ENCODE data around the gene ARHGEF40.
"Not testable (repeated sequence)": the region's sequence is repeated elsewhere in the genome, so short reads cannot be mapped to it uniquely, and the experiment has no call there.

ARHGEF40 gene

GRCh38 chr14:21039585-21040369, 30.3 kb upstream of the ARHGEF40 start:
- in situ Hi-C loops (cut with HindIII; ENCODE audit: low sequenced_read_pairs), result no loop called here

DNA sequence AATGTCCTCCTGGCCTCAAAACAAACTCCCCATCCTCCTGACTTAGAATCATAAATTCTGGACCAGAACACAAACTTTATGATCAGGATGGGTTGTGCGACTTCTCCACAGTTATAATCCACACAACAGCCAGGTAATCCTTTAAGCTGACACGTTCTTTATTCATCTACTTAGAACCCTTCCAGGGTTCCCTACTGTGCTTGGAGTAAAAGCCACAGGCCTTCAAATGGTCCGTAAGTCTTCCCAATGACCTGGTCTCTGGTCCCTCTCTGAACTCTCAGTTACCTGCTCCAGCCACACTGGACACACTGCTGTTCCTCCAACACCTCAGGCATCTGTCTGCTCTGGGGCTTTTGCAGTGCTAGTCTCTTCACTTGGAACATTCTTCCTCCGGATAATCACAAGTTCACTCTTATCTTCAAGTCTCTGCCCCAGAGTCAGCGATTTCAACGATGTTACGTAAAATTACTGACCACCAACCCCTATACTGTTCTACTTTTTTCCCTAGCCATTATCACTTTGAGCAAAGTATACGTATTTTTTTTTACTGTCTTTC, 29.7 kb upstream of the ARHGEF40 start:
- in situ Hi-C loops (cut with HindIII; ENCODE audit: low sequenced_read_pairs), result no loop called here

- in situ Hi-C loops (cut with HindIII; ENCODE audit: low sequenced_read_pairs), result not testable (repeated sequence)
These were observed 29.2 kb upstream of the ARHGEF40 start for GRCh38 chr14:21040941-21041340.

- in situ Hi-C loops (cut with HindIII; ENCODE audit: low sequenced_read_pairs), result no loop called here
These were observed 28.2 kb upstream of the ARHGEF40 start, which contains the start of gene RNASE7 for GRCh38 chr14:21041676-21042433. TSS of gene RNASE7 (plus strand) at chr14:21042362. CDS start at chr14:21042993, 631 bp downstream.

- in situ Hi-C loops (cut with HindIII; ENCODE audit: low sequenced_read_pairs), result no loop called here
These were observed 27.2 kb upstream of the ARHGEF40 start for GRCh38 chr14:21042918-21043317.

DNA sequence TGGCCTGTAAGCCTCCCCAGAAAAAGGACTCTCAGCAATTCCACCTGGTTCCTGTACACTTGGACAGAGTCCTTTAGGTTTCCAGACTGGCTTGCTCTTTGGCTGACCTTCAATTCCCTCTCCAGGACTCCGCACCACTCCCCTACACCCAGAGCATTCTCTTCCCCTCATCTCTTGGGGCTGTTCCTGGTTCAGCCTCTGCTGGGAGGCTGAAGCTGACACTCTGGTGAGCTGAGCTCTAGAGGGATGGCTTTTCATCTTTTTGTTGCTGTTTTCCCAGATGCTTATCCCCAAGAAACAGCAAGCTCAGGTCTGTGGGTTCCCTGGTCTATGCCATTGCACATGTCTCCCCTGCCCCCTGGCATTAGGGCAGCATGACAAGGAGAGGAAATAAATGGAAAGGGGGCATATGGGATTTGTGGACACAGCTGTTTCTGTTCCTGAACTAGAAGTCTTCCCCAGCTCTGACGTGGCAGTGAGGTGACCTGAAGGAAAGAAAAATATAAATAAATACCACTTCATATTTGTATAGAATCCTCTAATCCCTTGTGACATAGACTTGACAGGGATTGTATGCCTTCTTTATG, 26.6 kb upstream of the ARHGEF40 start:
- in situ Hi-C loops (cut with HindIII; ENCODE audit: low sequenced_read_pairs), result no loop called here

DNA sequence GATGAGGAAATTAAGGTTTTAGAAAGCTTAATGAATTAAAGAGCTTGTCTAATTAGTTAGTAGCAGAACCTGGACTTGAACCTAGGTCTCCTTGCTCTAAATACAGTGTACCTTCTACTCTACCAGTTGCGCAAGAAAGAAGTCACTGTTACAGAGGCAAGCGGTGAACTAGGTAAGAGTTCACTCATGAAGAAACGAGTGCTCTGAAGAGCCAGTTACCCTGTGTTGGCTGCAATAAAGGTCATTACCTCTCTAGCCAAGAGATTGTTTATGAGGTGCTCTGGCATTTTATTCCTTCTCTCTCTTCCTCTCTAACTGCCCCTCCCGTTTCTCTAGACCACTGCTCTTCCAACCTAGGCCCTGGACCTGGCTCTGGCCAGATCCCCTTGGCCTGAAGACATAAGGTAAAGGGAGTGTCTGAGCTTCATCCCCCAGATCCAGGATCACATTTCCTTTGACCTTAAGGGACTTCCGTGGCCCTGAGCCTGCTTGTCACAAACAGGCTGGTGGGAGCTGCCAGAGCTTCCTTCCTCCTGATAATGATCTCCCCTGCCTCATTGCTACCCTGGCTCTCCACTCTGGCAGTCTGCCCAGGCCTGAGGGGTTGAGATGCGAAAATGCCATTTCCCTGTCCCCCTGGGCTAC, 26.0 kb upstream of the ARHGEF40 start:
- in situ Hi-C loops (cut with HindIII; ENCODE audit: low sequenced_read_pairs), result no loop called here

DNA sequence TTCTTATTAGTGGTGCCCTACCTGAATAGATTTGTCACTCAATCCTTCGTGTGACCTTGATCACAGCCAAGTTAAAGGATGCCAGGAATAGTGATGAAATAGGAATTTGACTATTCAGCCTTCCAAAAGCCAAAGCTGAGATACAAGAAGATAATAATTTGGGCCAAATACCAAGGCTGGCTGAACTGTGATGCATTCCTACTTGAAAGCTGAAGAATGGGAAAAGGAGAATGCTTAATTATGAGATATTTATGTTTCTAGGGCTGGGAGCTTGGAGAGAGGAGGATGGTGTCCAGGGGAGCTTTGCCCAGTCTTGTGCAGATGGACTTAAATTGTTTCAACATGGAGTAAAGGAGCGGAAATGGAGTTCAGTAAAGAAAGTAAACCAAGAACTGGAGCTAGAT, 22.7 kb upstream of the ARHGEF40 start:
- in situ Hi-C loops (cut with HindIII; ENCODE audit: low sequenced_read_pairs), result no loop called here

GRCh38 chr14:21048638-21049037, 21.5 kb upstream of the ARHGEF40 start:
- in situ Hi-C loops (cut with HindIII; ENCODE audit: low sequenced_read_pairs), result no loop called here

- in situ Hi-C loops (cut with HindIII; ENCODE audit: low sequenced_read_pairs), result no loop called here
These were observed 20.8 kb upstream of the ARHGEF40 start for GRCh38 chr14:21049271-21049673.

DNA sequence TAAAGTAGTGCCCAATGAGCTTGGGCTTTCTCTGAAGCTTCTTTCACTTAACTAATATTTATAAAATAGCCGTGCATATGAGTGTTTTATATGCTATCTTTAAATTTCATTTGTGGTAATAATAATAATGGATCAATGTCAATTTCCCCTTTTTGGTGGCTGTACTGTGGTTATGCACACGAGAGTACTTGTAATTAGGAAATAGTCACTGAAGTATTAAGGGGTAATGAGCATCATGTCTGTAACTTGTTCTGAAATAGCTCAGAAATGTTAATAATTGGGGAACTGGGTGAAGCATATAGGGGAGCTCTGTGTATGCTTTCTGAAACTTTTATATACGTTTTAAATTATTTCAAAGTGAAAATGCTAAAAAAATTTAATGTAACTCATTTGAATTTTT, 19.5 kb upstream of the ARHGEF40 start:
- in situ Hi-C loops (cut with HindIII; ENCODE audit: low sequenced_read_pairs), result no loop called here

GRCh38 chr14:21053184-21054122, 16.7 kb upstream of the ARHGEF40 start:
- in situ Hi-C loops (cut with HindIII; ENCODE audit: low sequenced_read_pairs), result no loop called here

GRCh38 chr14:21054123-21054767, 15.9 kb upstream of the ARHGEF40 start:
- in situ Hi-C loops (cut with HindIII; ENCODE audit: low sequenced_read_pairs), result no loop called here

GRCh38 chr14:21054768-21055145, 15.3 kb upstream of the ARHGEF40 start:
- in situ Hi-C loops (cut with HindIII; ENCODE audit: low sequenced_read_pairs), result no loop called here

GRCh38 chr14:21055432-21056117, 14.5 kb upstream of the ARHGEF40 start:
- in situ Hi-C loops (cut with HindIII; ENCODE audit: low sequenced_read_pairs), result no loop called here

DNA sequence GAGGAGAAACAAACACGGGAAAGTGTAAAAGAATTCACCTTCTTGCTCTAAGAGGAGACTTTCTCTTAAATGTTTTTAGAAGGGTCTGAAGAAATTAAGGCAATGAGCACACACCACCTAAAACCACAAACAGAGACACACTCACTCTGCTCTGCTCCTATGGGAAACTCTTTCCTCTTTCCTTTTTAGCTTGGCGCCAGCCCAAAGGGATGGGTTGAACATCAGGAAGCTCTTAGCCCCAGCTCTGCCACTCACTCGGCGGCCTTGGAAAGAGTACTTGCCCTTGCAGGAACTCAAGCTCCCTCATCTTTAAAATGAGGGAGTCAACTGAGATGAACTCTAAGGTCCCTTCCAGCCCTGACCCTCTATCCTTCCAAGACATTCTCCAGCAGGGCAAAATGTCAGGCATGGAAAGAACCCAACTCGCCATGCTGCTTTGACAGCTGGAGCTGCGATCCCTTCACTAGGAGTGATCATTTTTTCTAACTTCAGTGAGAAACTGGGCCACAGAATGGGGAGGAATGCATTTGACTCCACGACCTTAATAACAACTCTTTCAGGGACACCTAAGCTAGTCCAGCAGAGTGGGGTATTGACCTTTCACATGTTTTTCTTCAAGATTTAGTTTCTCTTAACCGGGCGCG, 13.5 kb upstream of the ARHGEF40 start:
- in situ Hi-C loops (cut with HindIII; ENCODE audit: low sequenced_read_pairs), result no loop called here

- in situ Hi-C loops (cut with HindIII; ENCODE audit: low sequenced_read_pairs), result no loop called here
These were observed 12.1 kb upstream of the ARHGEF40 start, which contains the start of gene RNASE8 for GRCh38 chr14:21057803-21058675. TSS of gene RNASE8 (plus strand) at chr14:21057822. CDS start at chr14:21057893, 71 bp downstream.
